Coronary artery (tissue), 2 donors: ENCODE results near the gene TMEM212.

ENCODE experiments used
- DNase-seq: peaks from one replicate; pipeline ENCODE4 v3.0.0-alpha.2; 2017; ENCODE audit warnings: low spot score
- H3K27ac ChIP-seq, 2 donors: fragments of 200-600 bp; sonication (generic); one replicate each; pipeline ENCODE4 v1.5.1; 2016 to 2019
- H3K4me3 ChIP-seq: fragments of 200-600 bp; sonication (generic); 2 replicates; pipeline ENCODE4 v1.5.1; 2016; ENCODE audit warnings: mild to moderate bottlenecking, moderate library complexity
- TF ChIP-seq, protein P1 (sequence below): fragments of 200-600 bp; sonication (generic); IDR thresholded peaks from one replicate; pipeline ENCODE4 v1.5.1; 2019; ENCODE audit warnings: antibody characterized with exemption

The TMEM212 gene

DNA sequence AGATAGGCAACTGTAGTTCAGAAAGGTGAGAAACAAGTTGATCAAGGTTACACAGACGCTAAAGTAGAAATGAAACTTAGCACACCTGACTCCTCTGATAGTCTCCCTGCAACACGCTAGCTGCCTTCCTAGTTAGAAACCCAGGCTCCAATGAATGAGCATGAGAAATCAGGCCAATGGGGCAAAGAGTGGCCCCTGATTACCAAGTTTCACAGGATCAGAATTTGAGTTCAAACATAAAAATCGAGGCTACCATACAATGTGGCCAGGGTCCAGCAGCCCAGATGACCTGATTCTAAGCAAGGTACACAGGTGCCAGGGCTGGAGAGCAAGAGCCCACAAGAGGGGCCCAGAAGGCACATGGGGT lies 40.6 kb upstream of the TMEM212 start:
- Histone ChIP-seq H3K27ac (peak overlapping the region; percentile 1 to 45), H3K4me3 (no peak overlapping the region)
- TF ChIP-seq, protein P1, sequence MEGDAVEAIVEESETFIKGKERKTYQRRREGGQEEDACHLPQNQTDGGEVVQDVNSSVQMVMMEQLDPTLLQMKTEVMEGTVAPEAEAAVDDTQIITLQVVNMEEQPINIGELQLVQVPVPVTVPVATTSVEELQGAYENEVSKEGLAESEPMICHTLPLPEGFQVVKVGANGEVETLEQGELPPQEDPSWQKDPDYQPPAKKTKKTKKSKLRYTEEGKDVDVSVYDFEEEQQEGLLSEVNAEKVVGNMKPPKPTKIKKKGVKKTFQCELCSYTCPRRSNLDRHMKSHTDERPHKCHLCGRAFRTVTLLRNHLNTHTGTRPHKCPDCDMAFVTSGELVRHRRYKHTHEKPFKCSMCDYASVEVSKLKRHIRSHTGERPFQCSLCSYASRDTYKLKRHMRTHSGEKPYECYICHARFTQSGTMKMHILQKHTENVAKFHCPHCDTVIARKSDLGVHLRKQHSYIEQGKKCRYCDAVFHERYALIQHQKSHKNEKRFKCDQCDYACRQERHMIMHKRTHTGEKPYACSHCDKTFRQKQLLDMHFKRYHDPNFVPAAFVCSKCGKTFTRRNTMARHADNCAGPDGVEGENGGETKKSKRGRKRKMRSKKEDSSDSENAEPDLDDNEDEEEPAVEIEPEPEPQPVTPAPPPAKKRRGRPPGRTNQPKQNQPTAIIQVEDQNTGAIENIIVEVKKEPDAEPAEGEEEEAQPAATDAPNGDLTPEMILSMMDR, result no peak
- DNase-seq, result no peak

DNA sequence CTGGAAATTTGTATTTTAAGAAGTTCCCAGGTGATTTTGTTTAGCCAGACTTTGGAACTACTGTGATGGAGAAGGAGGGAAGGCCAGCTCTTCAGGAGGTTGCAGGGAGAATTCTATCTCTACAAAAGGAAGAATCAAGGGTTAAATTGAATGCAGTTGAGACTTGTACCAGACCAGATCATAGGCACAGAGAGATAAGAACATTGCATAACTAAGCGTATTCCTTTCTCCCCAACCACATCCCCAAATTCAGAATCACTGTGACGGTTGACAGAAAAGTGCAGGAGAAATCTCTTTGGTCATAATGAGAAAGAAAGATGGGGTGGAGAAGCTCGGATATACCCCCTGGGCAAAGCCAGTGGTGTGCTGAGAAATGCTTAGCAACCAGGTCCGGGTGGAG lies 40.1 kb upstream of the TMEM212 start:
- no peak for DNase-seq
- Histone ChIP-seq H3K4me3 (no peak overlapping the region), H3K27ac (no peak overlapping the region)
- TF ChIP-seq, protein P1, result no peak

DNA sequence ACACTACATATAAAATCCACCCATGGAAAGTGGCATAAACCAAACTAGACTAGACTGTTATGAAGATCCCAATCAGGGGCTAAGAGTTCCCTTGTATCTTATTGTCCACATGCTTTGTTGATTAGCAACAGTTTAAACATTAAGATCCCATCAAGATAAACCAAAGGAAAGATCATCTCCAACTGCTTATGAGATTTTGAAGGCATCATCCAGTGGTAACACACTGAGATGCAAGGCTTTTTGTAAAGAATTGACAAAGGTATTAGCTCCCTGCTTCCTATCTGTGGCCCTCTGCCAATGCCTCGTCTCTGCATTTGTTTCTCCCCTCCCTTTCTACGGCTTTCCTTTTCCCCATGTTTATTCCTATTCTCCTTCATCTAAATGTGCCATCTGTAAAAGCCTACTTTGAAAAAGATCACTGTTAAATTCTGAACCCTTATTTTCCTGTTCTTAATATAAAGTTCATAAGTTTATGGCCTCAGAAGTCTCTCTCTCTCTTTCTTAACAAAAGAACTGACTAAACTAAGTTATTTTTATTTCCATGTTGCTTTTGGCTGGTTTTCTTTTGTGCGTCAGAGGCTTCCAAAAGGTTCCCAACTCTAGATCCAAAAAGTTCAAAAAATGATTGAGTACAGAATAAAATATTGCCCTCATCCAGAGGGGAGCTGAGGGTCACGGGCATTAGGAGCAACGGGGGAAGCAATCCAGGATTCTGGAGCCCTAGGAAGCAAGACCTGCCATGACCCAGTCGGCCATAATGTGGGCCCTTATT lies 38.3 kb upstream of the TMEM212 start:
- TF ChIP-seq, protein P1, result no peak
- Histone ChIP-seq H3K4me3 (peak overlapping the region; percentile 2), H3K27ac (peak overlapping the region; percentile 81 to 86)
- no peak for DNase-seq

DNA sequence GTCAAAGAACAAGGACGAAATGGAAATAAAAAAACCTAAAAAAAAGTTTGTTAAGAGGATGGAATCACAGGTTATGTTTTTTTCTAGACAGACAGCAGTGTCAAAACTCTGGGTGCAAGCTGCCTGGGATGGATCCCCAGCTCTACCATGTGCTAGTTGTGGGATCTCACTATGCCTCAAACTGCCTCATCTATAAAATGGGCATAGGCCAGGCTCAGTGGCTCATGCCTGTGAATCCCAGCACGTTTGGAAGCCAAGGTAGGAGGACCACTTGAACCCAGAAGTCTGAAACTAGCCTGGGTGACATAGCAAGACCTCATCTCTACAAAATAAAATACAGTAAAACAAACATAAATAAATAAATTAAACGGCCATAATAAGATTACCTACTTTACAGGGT lies 37.5 kb upstream of the TMEM212 start:
- TF ChIP-seq, protein P1, result no peak
- H3K27ac ChIP-seq, result peak overlapping the region; percentile 81 to 86

DNA sequence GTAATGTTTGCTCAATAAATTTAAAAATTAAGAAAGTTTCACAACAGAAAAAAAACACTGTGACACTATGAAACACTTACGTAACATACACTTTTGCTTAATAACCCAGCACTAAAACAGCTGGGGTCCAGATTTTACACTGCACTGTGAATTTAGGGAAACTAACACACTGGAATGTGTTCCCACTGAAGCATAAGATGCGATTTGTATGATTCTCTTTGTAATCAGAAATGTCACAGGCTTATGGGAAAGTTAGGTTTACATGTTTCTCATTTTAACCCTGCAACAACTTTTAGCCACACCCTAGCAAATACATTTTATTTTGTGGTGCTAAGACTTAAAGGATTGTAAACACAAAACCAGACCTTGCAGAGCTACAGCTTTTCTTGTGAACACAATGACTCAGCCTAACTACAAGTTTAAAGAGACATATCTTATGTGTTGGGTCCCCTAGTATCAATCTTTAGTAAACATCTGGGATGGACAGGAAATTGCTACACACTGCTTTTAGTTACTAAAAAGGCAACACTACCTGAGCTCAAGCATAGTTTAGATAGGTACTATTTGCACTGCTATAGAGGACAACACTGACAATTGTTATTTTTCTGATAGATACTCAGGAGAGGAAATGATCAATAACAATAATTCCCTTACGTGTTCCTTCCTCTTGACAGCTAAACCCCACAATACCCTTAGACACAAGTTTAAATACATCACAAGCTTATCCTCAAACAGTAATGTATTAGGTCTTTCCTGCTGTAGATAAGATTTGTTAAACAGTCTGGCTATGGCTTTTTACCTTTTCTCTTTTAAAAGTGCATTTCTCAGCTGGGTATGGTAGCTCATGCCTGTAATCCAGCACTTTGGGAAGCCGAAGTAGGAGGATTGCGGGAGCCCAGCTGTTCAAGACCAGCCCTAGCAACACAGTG lies 36.7 kb upstream of the TMEM212 start:
- Histone ChIP-seq H3K4me3 (no peak overlapping the region), H3K27ac (peak overlapping the region; percentile 27 to 86)
- DNase-seq, result no peak
- TF ChIP-seq, protein P1, result no peak

More for the DNA sequence above, 37.5 kb upstream of the TMEM212 start:
- DNase-seq, result no peak
- no peak overlapping the region for H3K4me3 ChIP-seq

DNA sequence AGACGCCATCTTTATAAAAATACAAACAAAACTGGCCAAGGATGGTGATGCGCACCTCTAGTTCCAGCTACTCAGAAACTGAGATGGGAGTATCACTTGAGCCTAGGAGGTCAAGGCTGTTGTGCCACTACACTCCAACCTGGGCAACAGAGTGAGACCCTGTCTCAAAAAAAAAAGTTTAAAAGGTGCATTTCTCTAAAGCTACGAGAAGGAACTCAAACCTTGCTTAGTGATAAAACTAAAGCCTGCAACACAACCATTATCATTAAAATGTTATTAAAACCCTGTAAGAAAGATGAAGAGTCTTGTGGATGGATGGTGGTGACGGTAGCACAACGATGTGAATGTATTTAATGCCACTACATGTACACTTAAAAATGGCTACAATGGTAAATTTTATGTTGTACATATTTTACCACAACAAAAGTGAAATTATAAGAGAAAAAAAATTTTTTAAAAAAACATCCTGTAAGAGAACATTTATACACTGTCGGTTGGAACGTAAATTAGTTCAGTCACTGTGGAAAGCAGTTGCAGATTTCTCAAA lies 35.9 kb upstream of the TMEM212 start:
- Histone ChIP-seq H3K4me3 (no peak overlapping the region), H3K27ac (peak overlapping the region in 1 of 2 donors; percentile 27)
- TF ChIP-seq, protein P1, result no peak
- DNase-seq, result no peak
